Spleen (tissue), 11 donors: ENCODE measurements around the gene SUSD3. TPM values are rescaled to one million over a fixed set of nuclear protein-coding genes. Genes with fewer than 3 reads are reported as not detected.

Experiments used
- DNase-seq: peaks from one replicate; pipeline ENCODE4 v3.0.0-alpha.2; 2020
- H3K27ac ChIP-seq, 8 donors: fragments of 200-600 bp; sonication (generic) in 7 of 8; 1 replicate in 4 of 8; 2 replicates in 4 of 8; pipeline versions ENCODE4 v1.5.0 to v1.8.0; 2016 to 2021; ENCODE audit warnings: inconsistent platforms in 4 of 8, mild to moderate bottlenecking in 4 of 8, moderate library complexity in 1 of 8
- H3K27me3 ChIP-seq, 7 donors: fragments of 200-600 bp; sonication (generic) in 6 of 7; replicated peaks in 1 of 7; 1 replicate in 4 of 7; 2 replicates in 3 of 7; pipeline versions ENCODE4 v1.5.0 to v1.8.0; 2016 to 2021; ENCODE audit warnings: inconsistent platforms in 3 of 7, mild to moderate bottlenecking in 1 of 7
- H3K36me3 ChIP-seq, 6 donors: fragments of 200-600 bp; sonication (generic) in 5 of 6; 1 replicate in 4 of 6; 2 replicates in 2 of 6; pipeline versions ENCODE4 v1.5.0 to v1.8.0; 2016 to 2021; ENCODE audit warnings: inconsistent platforms in 2 of 6
- H3K4me1 ChIP-seq, 6 donors: fragments of 200-600 bp; sonication (generic) in 5 of 6; 1 replicate in 3 of 6; 2 replicates in 3 of 6; pipeline versions ENCODE4 v1.5.0 to v1.8.0; 2016 to 2021; ENCODE audit warnings: inconsistent platforms in 3 of 6
- H3K4me3 ChIP-seq, 8 donors: fragments of 200-600 bp; sonication (generic) in 7 of 8; 1 replicate in 4 of 8; 2 replicates in 4 of 8; pipeline versions ENCODE4 v1.5.0 to v1.8.0; 2016 to 2021; ENCODE audit warnings: inconsistent platforms in 4 of 8, mild to moderate bottlenecking in 4 of 8, moderate library complexity in 2 of 8
- H3K9me3 ChIP-seq, 8 donors: fragments of 200-600 bp; sonication (generic) in 7 of 8; 1 replicate in 4 of 8; 2 replicates in 4 of 8; pipeline versions ENCODE4 v1.5.0 to v1.8.0; 2016 to 2021; ENCODE audit warnings: inconsistent platforms in 4 of 8
- POLR2A ChIP-seq, 3 donors: fragments of 450-650 bp; IDR thresholded peaks; one replicate each; pipeline ENCODE4 v1.5.1; 2017; ENCODE audit warnings: antibody characterized with exemption in 3 of 3, mild to moderate bottlenecking in 1 of 3
- POLR2AphosphoS5 ChIP-seq, 3 donors: sonication (generic); formaldehyde crosslinking; IDR thresholded peaks; one replicate each; pipeline ENCODE4 v1.5.1; 2017; ENCODE audit warnings: antibody characterized with exemption in 3 of 3
- WGBS, 5 donors: extraction: QIAGEN DNeasy Blood & Tissue Kit in 3 of 5; methylation state at CpG; one replicate each; pipeline versions ENCODE4 v1.1.5 to v1.1.7; 2013 to 2018; 5-methylcytosine and 5-hydroxymethylcytosine counted together
- intact Hi-C: fragments of 100-400 bp; cut with DNase I; formaldehyde crosslinking; loops from one replicate; pipeline ENCODE4 v1.15.0; 2023; ENCODE audit warnings: low total_unique reads
- polyA plus RNA-seq, 3 donors: library from polyadenylated mRNA; stranded (reverse); fragments of 200-250 nt; gene quantifications; one replicate each; pipeline ENCODE4 v1.2.1, GENCODE V29; 2013
- total RNA-seq, 7 donors: library from RNA; depleted of rRNA in 3 of 7; stranded (reverse); fragments of >200 nt in 3 of 7; fragmentation: NEBNext Ultra II Directional in 4 of 7; extraction: Animal tissue kit (Norgen Biotek cat#: 25700) in 4 of 7; gene quantifications; one replicate each; pipeline versions ENCODE4 v1.1.0 to v1.2.1, GENCODE V29; 2016 to 2021
- TF ChIP-seq, protein P1 (sequence below), 11 experiments: fragments of 200-600 bp in 7 of 11; fragments of 450-650 bp in 4 of 11; sonication (generic) in 4 of 11; IDR thresholded peaks in 8 of 11; conservative IDR thresholded peaks in 3 of 11; 1 replicate in 7 of 11; 2 replicates in 4 of 11; pipeline versions ENCODE4 v1.4.0 to v1.8.0; 2016 to 2021; ENCODE audit warnings: antibody characterized with exemption in 11 of 11, inconsistent platforms in 4 of 11, mild to moderate bottlenecking in 1 of 11
- donor health status: healthy with polysubstance abuse.
- donor health status: DM: no; HTN: no; CAD: no; lungs with moderate emphysema.
- donor health status: DM: no; HTN: no; CAD: no.
- donor health status: Bipolar disorder and iron deficiency.
- donor health status: healthy.
- donor health status: DM: no; HTN: no; CAD: no.
- donor health status: DM: yes; HTN: yes; CAD: no.

Gene SUSD3
- total and polyA plus RNA-seq, 10 donors = 27.6 to 68.8 (median 48.3) TPM

DNA sequence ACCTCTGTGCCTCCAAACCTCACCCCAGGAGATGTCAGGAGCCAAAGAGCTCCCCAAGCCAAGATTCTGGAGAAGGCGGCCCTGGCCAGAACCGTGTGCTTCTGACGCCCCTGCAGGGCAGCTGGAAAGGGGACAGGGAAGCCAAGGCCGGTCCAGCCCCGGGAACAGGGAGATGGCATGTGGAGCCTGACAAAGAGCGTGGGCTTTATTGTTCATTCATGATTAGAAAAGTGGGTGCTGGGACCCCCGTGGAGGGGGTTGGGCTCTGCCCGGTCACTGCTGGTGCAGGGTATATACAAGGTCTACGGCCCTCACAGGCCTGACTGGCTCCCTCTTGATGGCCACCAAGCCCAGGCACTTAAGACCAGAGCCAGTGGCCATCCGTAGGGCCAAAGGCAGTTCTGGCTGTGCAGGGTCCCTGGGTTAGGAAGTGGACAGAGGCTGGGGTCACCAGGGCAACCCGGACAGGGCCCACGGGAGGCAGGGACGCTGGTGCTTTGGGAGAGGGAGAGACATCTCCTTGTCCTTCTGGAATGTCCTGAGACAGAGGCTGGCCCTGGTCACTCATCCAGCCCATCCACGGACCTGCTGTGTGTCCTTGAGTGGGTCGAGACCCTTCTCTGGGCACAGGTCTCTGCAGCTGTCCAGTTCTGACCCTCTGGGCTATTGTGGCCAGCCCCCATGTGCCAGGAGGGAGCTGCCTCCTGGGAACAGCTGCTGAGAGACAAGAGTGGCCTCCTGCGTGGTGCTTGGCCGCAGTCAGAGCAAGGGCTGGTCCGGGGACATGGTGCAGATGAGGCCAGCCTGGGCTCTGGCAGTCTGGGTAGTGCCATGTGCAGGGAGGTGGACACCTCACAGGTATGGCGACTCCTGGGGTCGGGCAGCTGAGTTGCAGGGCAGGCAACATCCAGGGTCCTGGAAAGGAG, 63.1 kb downstream of the SUSD3 start:
- Histone ChIP-seq H3K27me3 (no peaks in the 10 kb centered on the region), H3K27ac (peak overlapping the region in 7 of 8 donors; percentile 80 to 96 (median 90)), H3K4me1 (peaks cover 24 to 99% (median 59%) of the 10 kb centered on the region in 6 donors), H3K36me3 (peaks cover 0 to 64% (median 28%) of the 10 kb centered on the region in 6 donors), H3K4me3 (peak overlapping the region in 1 of 8 donors; percentile 55), H3K9me3 (no peaks in the 10 kb centered on the region)
- intact Hi-C loops = no loop called here
- 83 to 94% (median 91%) methylated on average over 18 to 20 of the region's 20 CpGs for WGBS, 5 donors
- TF ChIP-seq POLR2A (IDR thresholded peaks at IDR 0.05) = no peak
- no peak for TF ChIP-seq POLR2AphosphoS5 (IDR thresholded peaks at IDR 0.05)
- TF ChIP-seq, protein P1, sequence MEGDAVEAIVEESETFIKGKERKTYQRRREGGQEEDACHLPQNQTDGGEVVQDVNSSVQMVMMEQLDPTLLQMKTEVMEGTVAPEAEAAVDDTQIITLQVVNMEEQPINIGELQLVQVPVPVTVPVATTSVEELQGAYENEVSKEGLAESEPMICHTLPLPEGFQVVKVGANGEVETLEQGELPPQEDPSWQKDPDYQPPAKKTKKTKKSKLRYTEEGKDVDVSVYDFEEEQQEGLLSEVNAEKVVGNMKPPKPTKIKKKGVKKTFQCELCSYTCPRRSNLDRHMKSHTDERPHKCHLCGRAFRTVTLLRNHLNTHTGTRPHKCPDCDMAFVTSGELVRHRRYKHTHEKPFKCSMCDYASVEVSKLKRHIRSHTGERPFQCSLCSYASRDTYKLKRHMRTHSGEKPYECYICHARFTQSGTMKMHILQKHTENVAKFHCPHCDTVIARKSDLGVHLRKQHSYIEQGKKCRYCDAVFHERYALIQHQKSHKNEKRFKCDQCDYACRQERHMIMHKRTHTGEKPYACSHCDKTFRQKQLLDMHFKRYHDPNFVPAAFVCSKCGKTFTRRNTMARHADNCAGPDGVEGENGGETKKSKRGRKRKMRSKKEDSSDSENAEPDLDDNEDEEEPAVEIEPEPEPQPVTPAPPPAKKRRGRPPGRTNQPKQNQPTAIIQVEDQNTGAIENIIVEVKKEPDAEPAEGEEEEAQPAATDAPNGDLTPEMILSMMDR (IDR thresholded peaks at IDR 0.05 in 8 of 11, conservative IDR thresholded peaks at IDR 0.05 in 3 of 11) = no peak
- peak; percentile 79 for DNase-seq

- peak; percentile 71 for DNase-seq
- no peak for TF ChIP-seq POLR2A (IDR thresholded peaks at IDR 0.05)
- TF ChIP-seq POLR2AphosphoS5 (IDR thresholded peaks at IDR 0.05) = peak in 1 of 3 donors; percentile 10
- peaks cover 0 to 64% (median 28%) of the 10 kb centered on the region in 6 donors for H3K36me3 ChIP-seq
- WGBS, 5 donors = 80 to 95% (median 92%) methylated on average over 3 to 14 of the region's 14 CpGs
- H3K4me1 ChIP-seq = peaks cover 33 to 99% (median 66%) of the 10 kb centered on the region in 6 donors
- no peaks in the 10 kb centered on the region for H3K27me3 ChIP-seq
- intact Hi-C loops = no loop called here
- H3K9me3 ChIP-seq = no peaks in the 10 kb centered on the region
- peak overlapping the region in 2 of 8 donors; percentile 90 to 96 for H3K27ac ChIP-seq
- H3K4me3 ChIP-seq = no peak overlapping the region
Measured at GRCh38 chr9:93122721-93123221, 64.3 kb downstream of the SUSD3 start.

GRCh38 chr9:93123561-93124283, 65.2 kb downstream of the SUSD3 start:
- intact Hi-C loops = no loop called here
- peak; percentile 76 for DNase-seq
- Histone ChIP-seq H3K27ac (peak overlapping the region in 4 of 8 donors; percentile 18 to 98 (median 62)), H3K4me1 (peaks cover 42 to 99% (median 75%) of the 10 kb centered on the region in 6 donors), H3K9me3 (no peaks in the 10 kb centered on the region), H3K36me3 (peaks cover 0 to 73% (median 28%) of the 10 kb centered on the region in 6 donors), H3K4me3 (no peak overlapping the region), H3K27me3 (no peaks in the 10 kb centered on the region)
- WGBS, 5 donors = 70 to 79% (median 75%) methylated on average over 8 to 14 of the region's 14 CpGs
- no peak for TF ChIP-seq POLR2A (IDR thresholded peaks at IDR 0.05)
- peak in 2 of 3 donors; percentile 15 to 20 for TF ChIP-seq POLR2AphosphoS5 (IDR thresholded peaks at IDR 0.05)
- TF ChIP-seq, protein P1 (IDR thresholded peaks at IDR 0.05 in 8 of 11, conservative IDR thresholded peaks at IDR 0.05 in 3 of 11) = no peak

DNA sequence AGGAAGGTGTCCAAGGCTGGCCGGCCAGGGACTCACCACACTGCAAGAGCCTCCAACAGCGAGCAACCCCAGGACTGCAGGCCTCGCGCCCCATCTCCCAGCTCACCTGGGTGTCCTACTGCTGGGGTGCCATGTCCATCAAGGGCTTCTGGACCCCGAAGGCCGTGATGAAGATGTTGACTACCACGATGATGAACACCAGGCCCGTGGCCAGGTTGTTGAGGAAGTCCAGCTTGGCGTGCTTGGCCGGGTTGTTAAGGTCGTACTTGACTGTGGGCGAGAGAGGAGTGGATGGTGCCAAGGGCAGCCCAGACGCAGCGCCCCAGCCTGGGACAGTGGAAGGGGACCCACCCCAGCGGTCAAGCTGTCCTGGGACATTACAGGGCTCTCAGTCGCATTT, 66.3 kb downstream of the SUSD3 start:
- Histone ChIP-seq H3K27me3 (no peaks in the 10 kb centered on the region), H3K4me3 (no peak overlapping the region), H3K9me3 (no peaks in the 10 kb centered on the region), H3K27ac (peak overlapping the region in 3 of 8 donors; percentile 90 to 98 (median 93)), H3K4me1 (peaks cover 47 to 99% (median 76%) of the 10 kb centered on the region in 6 donors), H3K36me3 (peaks cover 0 to 75% (median 28%) of the 10 kb centered on the region in 6 donors)
- intact Hi-C loops = no loop called here
- peak in 2 of 3 donors; percentile 34 to 37 for TF ChIP-seq POLR2AphosphoS5 (IDR thresholded peaks at IDR 0.05)
- TF ChIP-seq POLR2A (IDR thresholded peaks at IDR 0.05) = no peak
- 64 to 87% (median 80%) methylated on average over 11 to 16 of the region's 16 CpGs for WGBS, 5 donors
- peak; percentile 75 for DNase-seq
